Glutamatergic neuron (in vitro differentiated cells): ENCODE measurements around the gene SLC25A18. TPM values are rescaled to one million over a fixed set of nuclear protein-coding genes. Genes with fewer than 3 reads are reported as not detected.
"Not testable (repeated sequence)": the region's sequence is repeated elsewhere in the genome, so short reads cannot be mapped to it uniquely, and the experiment has no call there.

Source experiments
- DNase-seq: peaks from one replicate; pipeline ENCODE4 v3.0.0; 2022
- H3K27ac Mint-ChIP-seq: one replicate; pipeline ENCODE4 v1.8.0; 2020; ENCODE audit warnings: mild to moderate bottlenecking, mixed read lengths, inconsistent platforms; ENCODE audit not compliant: unreplicated experiment
- H3K27me3 Mint-ChIP-seq: one replicate; pipeline ENCODE4 v1.8.0; 2020; ENCODE audit warnings: mild to moderate bottlenecking, moderate library complexity, mixed read lengths, inconsistent platforms; ENCODE audit not compliant: unreplicated experiment
- H3K36me3 Mint-ChIP-seq: one replicate; pipeline ENCODE4 v1.8.0; 2020; ENCODE audit warnings: mild to moderate bottlenecking, mixed read lengths, inconsistent platforms; ENCODE audit not compliant: unreplicated experiment
- H3K4me1 Mint-ChIP-seq: one replicate; pipeline ENCODE4 v1.8.0; 2020; ENCODE audit warnings: mild to moderate bottlenecking, low read depth, mixed read lengths, inconsistent platforms; ENCODE audit not compliant: unreplicated experiment
- H3K4me3 Mint-ChIP-seq: one replicate; pipeline ENCODE4 v1.8.0; 2020; ENCODE audit warnings: mild to moderate bottlenecking, mixed read lengths, inconsistent platforms; ENCODE audit not compliant: unreplicated experiment
- H3K9me3 Mint-ChIP-seq: one replicate; pipeline ENCODE4 v1.8.0; 2020; ENCODE audit warnings: mild to moderate bottlenecking, moderate library complexity, mixed read lengths, inconsistent platforms; ENCODE audit not compliant: unreplicated experiment
- CTCF ChIP-seq: fragments of 200-600 bp; sonication (generic); IDR thresholded peaks from one replicate; pipeline ENCODE4 v1.5.0; 2021; ENCODE audit not compliant: partially characterized antibody, unreplicated experiment
- long read RNA-seq: library from polyadenylated mRNA; unstranded; transcript quantifications from one replicate; pipeline ENCODE4 v2.0.0, GENCODE V29; 2020; ENCODE audit not compliant: unreplicated experiment
- total RNA-seq: library from RNA; stranded (reverse); fragmentation: NEBNext Ultra II Directional; extraction: Animal tissue kit (Norgen Biotek cat#: 25700); gene quantifications from one replicate; pipeline ENCODE4 v1.2.1, GENCODE V29; 2021; ENCODE audit not compliant: unreplicated experiment

The SLC25A18 gene
- 6.4 TPM for total RNA-seq
- long read RNA-seq, result 0 reads

- peak within 1 kb of the TSS; percentile 45 for H3K4me3 Mint-ChIP-seq
- peaks cover 25% of the 10 kb centered on the region for H3K27me3 Mint-ChIP-seq
- peaks cover 43% of the 10 kb centered on the region for H3K9me3 Mint-ChIP-seq
- peaks cover 7% of the 10 kb centered on the region for H3K36me3 Mint-ChIP-seq
- H3K4me1 Mint-ChIP-seq, result peaks cover 20% of the 10 kb centered on the region
- H3K27ac Mint-ChIP-seq, result peak within 1 kb of the TSS; percentile 89
- peak; percentile 27 for TF ChIP-seq CTCF
- peak; percentile 40 for DNase-seq
Observed at GRCh38 chr22:17562906-17563870, at the start of gene SLC25A18. SLC25A18 (plus strand) TSS chr22:17563498; CDS start chr22:17579945, 16,447 bp downstream.

GRCh38 chr22:17513612-17514011, 49.7 kb upstream of the SLC25A18 start:
- peaks cover 19% of the 10 kb centered on the region for H3K9me3 Mint-ChIP-seq
- DNase-seq, result no peak
- H3K27me3 Mint-ChIP-seq, result peaks cover 8% of the 10 kb centered on the region
- H3K4me1 Mint-ChIP-seq, result peaks cover 21% of the 10 kb centered on the region
- H3K4me3 Mint-ChIP-seq, result no peak overlapping the region
- peak overlapping the region; percentile 6 for H3K27ac Mint-ChIP-seq
- H3K36me3 Mint-ChIP-seq, result peaks cover 15% of the 10 kb centered on the region
- no peak for TF ChIP-seq CTCF

- Mint-ChIP-seq H3K27me3 (peaks cover 13% of the 10 kb centered on the region), H3K4me1 (peaks cover 24% of the 10 kb centered on the region), H3K4me3 (no peak overlapping the region), H3K36me3 (peaks cover 15% of the 10 kb centered on the region), H3K9me3 (peaks cover 17% of the 10 kb centered on the region), H3K27ac (peak overlapping the region; percentile 56)
- no peak for DNase-seq
- TF ChIP-seq CTCF, result no peak
Observed at GRCh38 chr22:17514084-17514483, 49.2 kb upstream of the SLC25A18 start.

- H3K4me1 Mint-ChIP-seq, result peaks cover 24% of the 10 kb centered on the region
- peaks cover 8% of the 10 kb centered on the region for H3K9me3 Mint-ChIP-seq
- H3K36me3 Mint-ChIP-seq, result peaks cover 4% of the 10 kb centered on the region
- H3K4me3 Mint-ChIP-seq, result no peak overlapping the region
- H3K27me3 Mint-ChIP-seq, result peaks cover 11% of the 10 kb centered on the region
- no peak for DNase-seq
- TF ChIP-seq CTCF, result no peak
- H3K27ac Mint-ChIP-seq, result peak overlapping the region; percentile 10
Observed at GRCh38 chr22:17518406-17518805, 44.9 kb upstream of the SLC25A18 start.

GRCh38 chr22:17521971-17522370, 41.3 kb upstream of the SLC25A18 start:
- H3K27me3 Mint-ChIP-seq, DNase-seq, H3K9me3 Mint-ChIP-seq, H3K36me3 Mint-ChIP-seq, H3K4me3 Mint-ChIP-seq, H3K27ac Mint-ChIP-seq: not testable (repeated sequence)
- H3K4me1 Mint-ChIP-seq, result peaks cover 17% of the 10 kb centered on the region
